Peyer's patch (tissue), 4 donors: Measurements from ENCODE around the gene LIM2. TPM values are rescaled to one million over a fixed set of nuclear protein-coding genes. Genes with fewer than 3 reads are reported as not detected.

Experiments
- DNase-seq, 3 donors: peaks; one replicate each; pipeline ENCODE4 v3.0.0-alpha.2; 2017 to 2019
- H3K27ac ChIP-seq, 4 donors: fragments of 200-600 bp; sonication (generic); one replicate each; pipeline ENCODE4 v1.5.1; 2016 to 2019
- H3K27me3 ChIP-seq, 2 donors: fragments of 200-600 bp; sonication (generic); one replicate each; pipeline ENCODE4 v1.5.1; 2019
- H3K36me3 ChIP-seq, 3 donors: fragments of 200-600 bp; sonication (generic); one replicate each; pipeline ENCODE4 v1.5.1; 2016 to 2019
- H3K4me1 ChIP-seq, 4 donors: fragments of 200-600 bp; sonication (generic); one replicate each; pipeline ENCODE4 v1.5.1; 2016 to 2019
- H3K4me3 ChIP-seq, 4 donors: fragments of 200-600 bp; sonication (generic); 1 replicate in 3 of 4; 2 replicates in 1 of 4; pipeline ENCODE4 v1.5.1; 2016 to 2019; ENCODE audit warnings: mild to moderate bottlenecking in 1 of 4
- H3K9me3 ChIP-seq, 4 donors: fragments of 200-600 bp; sonication (generic); one replicate each; pipeline ENCODE4 v1.5.1; 2016 to 2019; ENCODE audit warnings: mild to moderate bottlenecking in 1 of 4
- POLR2A ChIP-seq, 2 donors: fragments of 450-650 bp; IDR thresholded peaks; one replicate each; pipeline ENCODE4 v1.5.1; 2017; ENCODE audit warnings: antibody characterized with exemption in 2 of 2, mild to moderate bottlenecking in 2 of 2, moderate library complexity in 2 of 2
- total RNA-seq, 4 donors: library from RNA; depleted of rRNA; stranded (reverse); fragments of >200 nt; gene quantifications; one replicate each; pipeline ENCODE4 v1.1.0, GENCODE V29; 2016
- TF ChIP-seq, protein P1 (sequence below), 6 experiments: fragments of 450-650 bp in 4 of 6; fragments of 200-600 bp in 2 of 6; sonication (generic) in 1 of 6; IDR thresholded peaks; one replicate each; pipeline ENCODE4 v1.5.1; 2017 to 2019; ENCODE audit warnings: antibody characterized with exemption in 6 of 6, mild to moderate bottlenecking in 3 of 6, moderate library complexity in 1 of 6

Gene LIM2
- total RNA-seq, 4 donors from 2014 or later = not detected

DNA sequence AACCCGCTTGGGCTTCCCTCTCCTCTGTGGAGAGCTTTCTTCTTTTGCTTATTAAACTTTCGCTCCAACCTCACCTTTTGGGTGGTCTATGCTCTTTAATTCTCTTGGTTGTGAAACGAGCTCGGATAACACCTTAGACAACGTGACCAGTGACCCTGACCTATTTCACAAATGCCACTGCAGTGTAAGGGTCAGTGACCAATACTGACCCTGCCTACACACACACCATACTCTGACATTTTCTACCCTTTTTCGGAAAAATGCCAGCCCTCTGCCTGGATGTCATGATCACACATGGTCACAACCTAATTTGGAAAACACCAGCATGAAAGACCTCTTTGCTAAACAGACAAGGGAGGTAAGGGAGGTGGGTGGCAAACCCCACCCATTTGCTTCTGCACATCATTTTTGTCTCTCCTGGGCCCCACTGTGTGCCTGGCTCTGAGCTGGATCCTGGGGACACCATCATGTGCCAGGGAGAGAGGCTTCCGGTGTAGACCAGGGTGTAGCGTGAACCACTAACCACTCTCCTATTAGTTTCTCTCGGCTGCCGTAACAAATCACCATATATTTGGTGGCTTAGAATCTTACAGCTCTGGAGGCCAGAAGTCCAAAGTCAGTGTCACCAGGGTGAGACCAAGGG lies 31.5 kb downstream of the LIM2 start:
- H3K4me1 ChIP-seq = no peaks in the 10 kb centered on the region
- H3K36me3 ChIP-seq = peaks cover 0 to 22% (median 0%) of the 10 kb centered on the region in 3 donors
- TF ChIP-seq, protein P1, sequence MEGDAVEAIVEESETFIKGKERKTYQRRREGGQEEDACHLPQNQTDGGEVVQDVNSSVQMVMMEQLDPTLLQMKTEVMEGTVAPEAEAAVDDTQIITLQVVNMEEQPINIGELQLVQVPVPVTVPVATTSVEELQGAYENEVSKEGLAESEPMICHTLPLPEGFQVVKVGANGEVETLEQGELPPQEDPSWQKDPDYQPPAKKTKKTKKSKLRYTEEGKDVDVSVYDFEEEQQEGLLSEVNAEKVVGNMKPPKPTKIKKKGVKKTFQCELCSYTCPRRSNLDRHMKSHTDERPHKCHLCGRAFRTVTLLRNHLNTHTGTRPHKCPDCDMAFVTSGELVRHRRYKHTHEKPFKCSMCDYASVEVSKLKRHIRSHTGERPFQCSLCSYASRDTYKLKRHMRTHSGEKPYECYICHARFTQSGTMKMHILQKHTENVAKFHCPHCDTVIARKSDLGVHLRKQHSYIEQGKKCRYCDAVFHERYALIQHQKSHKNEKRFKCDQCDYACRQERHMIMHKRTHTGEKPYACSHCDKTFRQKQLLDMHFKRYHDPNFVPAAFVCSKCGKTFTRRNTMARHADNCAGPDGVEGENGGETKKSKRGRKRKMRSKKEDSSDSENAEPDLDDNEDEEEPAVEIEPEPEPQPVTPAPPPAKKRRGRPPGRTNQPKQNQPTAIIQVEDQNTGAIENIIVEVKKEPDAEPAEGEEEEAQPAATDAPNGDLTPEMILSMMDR (IDR thresholded peaks at IDR 0.05) = no peak
- TF ChIP-seq POLR2A (IDR thresholded peaks at IDR 0.05) = no peak
- no peaks in the 10 kb centered on the region for H3K9me3 ChIP-seq
- no peak overlapping the region for H3K27ac ChIP-seq
- no peak for DNase-seq
- H3K4me3 ChIP-seq = no peak overlapping the region
- H3K27me3 ChIP-seq = no peaks in the 10 kb centered on the region

DNA sequence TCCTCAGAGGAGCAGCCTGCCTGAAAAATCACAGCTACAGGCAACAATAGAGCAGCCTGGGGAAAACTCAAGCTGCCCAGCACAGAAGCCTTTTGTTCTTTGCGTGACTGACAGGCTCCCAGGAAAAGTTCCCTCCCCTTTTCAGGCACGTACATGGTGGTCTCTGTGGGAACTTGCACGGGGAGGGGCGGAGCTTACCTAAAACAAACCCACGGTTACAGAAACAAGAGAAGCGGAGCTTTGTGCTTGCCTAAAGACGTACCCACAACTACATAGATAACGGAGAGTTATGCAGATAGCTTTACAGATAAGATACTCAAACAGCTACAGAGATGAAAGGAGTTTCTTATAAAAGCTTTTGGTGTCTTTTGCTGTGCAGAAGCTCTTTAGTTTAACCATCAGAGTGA lies 33.0 kb downstream of the LIM2 start:
- Histone ChIP-seq H3K36me3 (peaks cover 0 to 34% (median 0%) of the 10 kb centered on the region in 3 donors), H3K4me3 (no peak overlapping the region), H3K4me1 (no peaks in the 10 kb centered on the region), H3K9me3 (no peaks in the 10 kb centered on the region), H3K27ac (no peak overlapping the region), H3K27me3 (no peaks in the 10 kb centered on the region)
- no peak for DNase-seq
- no peak for TF ChIP-seq POLR2A (IDR thresholded peaks at IDR 0.05)
- TF ChIP-seq, protein P1 (IDR thresholded peaks at IDR 0.05) = no peak

DNA sequence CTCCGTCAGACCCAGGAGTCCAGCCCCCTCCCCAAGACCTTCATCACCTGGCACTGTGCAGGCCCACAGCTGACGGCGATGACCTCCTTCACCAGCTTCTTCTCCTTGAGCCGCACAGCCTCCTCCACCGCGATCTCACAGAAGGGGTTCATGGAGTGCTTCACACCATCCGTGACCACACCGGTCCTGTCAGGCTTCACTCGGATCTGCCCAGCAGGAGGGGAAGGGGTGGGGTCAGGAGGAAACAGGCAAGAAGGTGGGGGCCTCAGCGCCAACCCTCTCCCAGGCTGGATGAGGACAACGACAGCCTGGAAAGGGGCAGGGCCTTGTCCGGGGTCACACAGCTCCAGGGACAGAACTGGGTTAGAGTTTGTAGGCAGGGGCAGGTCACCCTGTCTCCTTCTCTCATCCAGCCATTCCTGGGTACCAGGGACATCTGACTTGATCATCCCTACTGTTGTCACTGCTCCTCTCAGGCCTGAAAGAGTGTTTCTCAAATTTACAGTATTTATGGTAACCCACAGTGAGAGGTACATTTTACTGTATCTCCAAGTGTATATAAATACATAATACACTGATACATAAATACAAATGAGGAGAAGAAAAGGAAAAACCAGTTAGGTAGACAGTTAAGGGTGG lies 33.6 kb downstream of the LIM2 start:
- H3K4me3 ChIP-seq = no peak overlapping the region
- peaks cover 0 to 38% (median 0%) of the 10 kb centered on the region in 3 donors for H3K36me3 ChIP-seq
- H3K27me3 ChIP-seq = no peaks in the 10 kb centered on the region
- DNase-seq = no peak
- H3K4me1 ChIP-seq = no peaks in the 10 kb centered on the region
- no peaks in the 10 kb centered on the region for H3K9me3 ChIP-seq
- H3K27ac ChIP-seq = no peak overlapping the region
- TF ChIP-seq, protein P1 (IDR thresholded peaks at IDR 0.05) = no peak

DNA sequence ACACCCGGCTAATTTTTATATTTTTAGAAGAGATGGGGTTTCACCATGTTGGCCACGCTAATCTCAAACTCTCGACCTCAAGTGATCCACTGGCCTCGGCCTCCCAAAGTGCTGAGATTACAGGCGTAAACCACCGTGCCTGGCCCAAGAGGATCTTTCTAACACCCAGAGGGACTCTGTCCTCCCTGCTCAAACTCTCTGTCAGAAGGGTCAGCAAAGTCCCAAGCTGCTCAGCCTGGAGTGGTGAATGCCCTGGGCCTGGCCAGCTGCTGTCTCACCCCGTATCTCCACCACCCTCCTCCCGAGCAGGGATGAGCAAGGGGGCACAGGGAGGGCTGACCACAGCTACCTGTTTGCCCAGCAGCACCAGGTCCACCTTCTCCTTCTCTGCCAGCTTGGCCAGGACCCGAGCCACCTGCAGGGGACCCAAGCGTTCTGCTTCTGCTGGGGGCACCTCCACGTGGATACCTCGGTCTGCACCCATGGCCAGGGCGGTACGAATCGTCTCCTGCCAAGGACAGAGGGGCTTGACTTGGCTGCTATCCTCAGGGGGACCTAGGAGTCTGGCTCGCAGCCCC lies 34.9 kb downstream of the LIM2 start:
- TF ChIP-seq POLR2A (IDR thresholded peaks at IDR 0.05) = no peak
- TF ChIP-seq, protein P1 (IDR thresholded peaks at IDR 0.05) = no peak
- Histone ChIP-seq H3K4me1 (no peaks in the 10 kb centered on the region), H3K27ac (no peak overlapping the region), H3K9me3 (no peaks in the 10 kb centered on the region), H3K36me3 (peaks cover 0 to 38% (median 0%) of the 10 kb centered on the region in 3 donors), H3K4me3 (no peak overlapping the region), H3K27me3 (no peaks in the 10 kb centered on the region)
- DNase-seq = no peak

DNA sequence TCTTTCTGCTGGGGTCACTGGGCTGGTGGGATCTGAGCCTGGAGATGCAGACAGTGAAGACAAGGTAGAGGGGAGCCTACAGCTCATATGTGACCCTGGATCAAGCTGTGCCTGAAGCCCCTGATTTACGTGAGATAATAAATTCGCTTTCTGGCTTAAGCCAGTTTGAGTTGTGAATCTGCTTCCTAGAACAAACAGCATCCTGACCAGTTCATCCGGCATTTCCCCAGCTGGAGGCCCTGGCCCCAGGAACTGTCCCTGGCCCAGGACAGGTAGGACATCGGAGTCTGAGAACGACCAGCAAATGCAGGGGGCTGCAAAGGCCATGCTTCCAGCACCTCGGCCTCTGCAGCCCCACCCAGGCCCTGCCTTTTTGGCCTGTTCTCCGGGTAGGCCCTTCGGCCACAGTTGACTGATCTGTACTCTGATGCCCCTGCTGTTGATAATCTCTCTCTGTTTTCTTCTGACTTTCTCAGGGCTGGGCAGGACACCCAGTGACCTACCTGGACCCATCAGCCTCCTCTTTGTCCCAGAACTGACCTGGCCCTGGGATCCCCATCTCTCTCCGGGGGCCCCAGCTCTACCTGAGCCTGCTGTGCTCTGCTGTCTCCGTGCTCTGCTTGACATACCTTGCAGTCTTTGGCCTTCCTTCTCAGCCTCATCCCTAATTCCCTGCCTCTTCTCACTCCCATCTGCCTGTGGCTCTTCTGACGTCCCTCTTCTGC lies 36.3 kb downstream of the LIM2 start:
- TF ChIP-seq, protein P1 (IDR thresholded peaks at IDR 0.05) = no peak
- no peak for TF ChIP-seq POLR2A (IDR thresholded peaks at IDR 0.05)
- Histone ChIP-seq H3K36me3 (peaks cover 0 to 43% (median 0%) of the 10 kb centered on the region in 3 donors), H3K27me3 (no peaks in the 10 kb centered on the region), H3K9me3 (no peaks in the 10 kb centered on the region), H3K27ac (peak overlapping the region in 1 of 4 donors; percentile 64), H3K4me3 (no peak overlapping the region), H3K4me1 (no peaks in the 10 kb centered on the region)
- no peak for DNase-seq
